ENCODE data around the gene DPF3.

DPF3 gene

GRCh38 chr14:72619111-72619571, 274.8 kb downstream of the DPF3 start:
- no peak for DNase-seq (ENCODE audit: low read depth in 2 of 2, low spot score in 1 of 2)

GRCh38 chr14:72618424-72618823, 275.5 kb downstream of the DPF3 start:
- no peak for DNase-seq (ENCODE audit: low read depth in 2 of 2, low spot score in 1 of 2)

- no peak for DNase-seq (ENCODE audit: low read depth in 2 of 2, low spot score in 1 of 2)
Observed at GRCh38 chr14:72617391-72618031, 276.4 kb downstream of the DPF3 start.

GRCh38 chr14:72616811-72617210, 277.1 kb downstream of the DPF3 start:
- DNase-seq (ENCODE audit: low read depth in 2 of 2, low spot score in 1 of 2), result no peak

GRCh38 chr14:72616294-72616693, 277.6 kb downstream of the DPF3 start:
- no peak for DNase-seq (ENCODE audit: low read depth in 2 of 2, low spot score in 1 of 2)

- no peak for DNase-seq (ENCODE audit: low read depth in 2 of 2, low spot score in 1 of 2)
Observed at GRCh38 chr14:72615451-72616121, 278.3 kb downstream of the DPF3 start.

- no peak for DNase-seq (ENCODE audit: low read depth in 2 of 2, low spot score in 1 of 2)
Observed at GRCh38 chr14:72614891-72615415, 278.9 kb downstream of the DPF3 start.

GRCh38 chr14:72614365-72614764, 279.5 kb downstream of the DPF3 start:
- DNase-seq (ENCODE audit: low read depth in 2 of 2, low spot score in 1 of 2), result no peak

GRCh38 chr14:72613975-72614319, 280.0 kb downstream of the DPF3 start:
- DNase-seq (ENCODE audit: low read depth in 2 of 2, low spot score in 1 of 2), result no peak

GRCh38 chr14:72613231-72613974, 280.5 kb downstream of the DPF3 start:
- no peak for DNase-seq (ENCODE audit: low read depth in 2 of 2, low spot score in 1 of 2)

- DNase-seq (ENCODE audit: low read depth in 2 of 2, low spot score in 1 of 2), result no peak
Observed at GRCh38 chr14:72612041-72612440, 281.9 kb downstream of the DPF3 start.

- no peak for DNase-seq (ENCODE audit: low read depth in 2 of 2, low spot score in 1 of 2)
Observed at GRCh38 chr14:72611506-72611905, 282.4 kb downstream of the DPF3 start.

GRCh38 chr14:72610831-72611200, 283.1 kb downstream of the DPF3 start:
- no peak for DNase-seq (ENCODE audit: low read depth in 2 of 2, low spot score in 1 of 2)

- DNase-seq (ENCODE audit: low read depth in 2 of 2, low spot score in 1 of 2), result no peak
Observed at GRCh38 chr14:72610096-72610830, 283.6 kb downstream of the DPF3 start.

GRCh38 chr14:72609205-72609916, 284.5 kb downstream of the DPF3 start:
- DNase-seq (ENCODE audit: low read depth in 2 of 2, low spot score in 1 of 2), result no peak

- DNase-seq (ENCODE audit: low read depth in 2 of 2, low spot score in 1 of 2), result no peak
Observed at GRCh38 chr14:72608391-72609204, 285.3 kb downstream of the DPF3 start.

- DNase-seq (ENCODE audit: low read depth in 2 of 2, low spot score in 1 of 2), result no peak
Observed at GRCh38 chr14:72607386-72608130, 286.3 kb downstream of the DPF3 start.

- DNase-seq (ENCODE audit: low read depth in 2 of 2, low spot score in 1 of 2), result no peak
Observed at GRCh38 chr14:72606879-72607278, 287.0 kb downstream of the DPF3 start.

GRCh38 chr14:72605921-72606220, 288.0 kb downstream of the DPF3 start:
- no peak for DNase-seq (ENCODE audit: low read depth in 2 of 2, low spot score in 1 of 2)

Measured in stimulated activated CD8-positive, alpha-beta memory T cell treated with anti-CD3 and anti-CD28 coated beads, Interleukin-4, amount 100 ng/mL, for 1 hour (primary cell).